ENCODE data around the gene ACTL7B. TPM values are rescaled to one million over a fixed set of nuclear protein-coding genes. Genes with fewer than 3 reads are reported as not detected.
"Not testable (repeated sequence)": the region's sequence is repeated elsewhere in the genome, so short reads cannot be mapped to it uniquely, and the experiment has no call there.

ACTL7B gene
- total and polyA plus RNA-seq, 2 experiments from 2014 or later = not detected

GRCh38 chr9:108850293-108850897, 5.4 kb downstream of the ACTL7B start:
- TF ChIP-seq NANOG (IDR thresholded peaks at IDR 0.05; ENCODE audit: borderline replicate concordance) (no peak), CTCF (conservative IDR thresholded peaks at IDR 0.05; ENCODE audit: low read depth in 2 of 2) (peak; percentile 39 to 64), STAT1 (IDR thresholded peaks at IDR 0.05; ENCODE audit: unreplicated experiment) (no peak), ZNF462 (CRISPR knock-in tag; IDR thresholded peaks at IDR 0.05) (no peak), POLR2AphosphoS5 (IDR thresholded peaks at IDR 0.05; ENCODE audit: low read depth) (no peak), ZNF114 (CRISPR knock-in tag; IDR thresholded peaks at IDR 0.05) (no peak)
- Histone ChIP-seq H3F3A (replicated peaks; ENCODE audit: low read depth) (no peaks in the 10 kb centered on the region), H2AFZ (no peak overlapping the region), H3K79me2 (replicated peaks; ENCODE audit: insufficient read depth) (no peaks in the 10 kb centered on the region), H3K4me1 (ENCODE audit: insufficient read depth) (no peaks in the 10 kb centered on the region), H3K27ac (ENCODE audit: low read depth) (no peak overlapping the region), H3K36me3 (ENCODE audit: insufficient read depth) (no peaks in the 10 kb centered on the region), H3K4me2 (no peak overlapping the region), H3K9me2 (ENCODE audit: insufficient read depth) (no peaks in the 10 kb centered on the region), H3K27me3 (ENCODE audit: insufficient read depth) (no peaks in the 10 kb centered on the region), H3K4me3 (no peak overlapping the region), H4K20me1 (replicated peaks; ENCODE audit: insufficient read depth) (no peaks in the 10 kb centered on the region)
- DNase-seq (ENCODE audit: low spot score) = peak; percentile 10
- Mint-ChIP-seq H3K27ac (no peak overlapping the region), H3K4me3 (no peak overlapping the region), H3K4me1 (no peaks in the 10 kb centered on the region), H3K9me3 (no peaks in the 10 kb centered on the region), H3K36me3 (ENCODE audit: low read depth) (no peaks in the 10 kb centered on the region), H3K27me3 (ENCODE audit: insufficient read depth, low read depth, poor library complexity) (peaks cover 4% of the 10 kb centered on the region)
- no peak for ATAC-seq

DNA sequence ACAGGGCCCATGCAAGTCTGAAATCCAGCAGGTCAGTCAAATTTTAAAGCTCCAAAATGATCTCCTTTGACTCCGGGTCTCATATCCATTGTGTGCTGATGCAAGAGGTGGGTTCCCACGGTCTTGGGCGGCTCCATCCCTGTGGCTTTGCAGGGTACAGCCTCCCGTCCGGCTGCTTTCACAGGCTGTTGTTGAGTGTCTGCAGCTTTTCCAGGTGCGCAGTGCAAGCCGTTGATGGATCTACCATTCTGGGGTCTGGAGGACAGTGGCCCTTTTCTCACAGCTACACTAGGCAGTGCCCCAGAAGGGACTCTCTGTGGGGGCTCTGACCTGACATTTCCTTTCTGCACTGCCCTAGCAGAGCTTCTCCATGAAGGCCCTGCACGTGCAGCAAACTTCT, 7.5 kb downstream of the ACTL7B start:
- H3K4me2 ChIP-seq; H3F3A ChIP-seq (replicated peaks; ENCODE audit: low read depth); H3K9me3 Mint-ChIP-seq; H3K4me1 Mint-ChIP-seq; H3K36me3 ChIP-seq (ENCODE audit: insufficient read depth); H3K36me3 Mint-ChIP-seq (ENCODE audit: low read depth); H3K27me3 Mint-ChIP-seq (ENCODE audit: insufficient read depth, low read depth, poor library complexity); H3K27ac ChIP-seq (ENCODE audit: low read depth); H2AFZ ChIP-seq; ATAC-seq; H3K4me1 ChIP-seq (ENCODE audit: insufficient read depth); H3K79me2 ChIP-seq (replicated peaks; ENCODE audit: insufficient read depth); H3K27ac Mint-ChIP-seq; H3K4me3 ChIP-seq; H3K9me2 ChIP-seq (ENCODE audit: insufficient read depth); H4K20me1 ChIP-seq (replicated peaks; ENCODE audit: insufficient read depth); DNase-seq (ENCODE audit: low spot score); H3K27me3 ChIP-seq (ENCODE audit: insufficient read depth); H3K4me3 Mint-ChIP-seq: not testable (repeated sequence)

Measured in GM23338 (cell line).